Fibroblast of lung (primary cell): ENCODE data around the gene APBB2. TPM values are rescaled to one million over a fixed set of nuclear protein-coding genes. Genes with fewer than 3 reads are reported as not detected.

Source experiments
- DNase-seq, 2 donors: peaks; one replicate each; pipeline versions ENCODE4 v3.0.0 to v3.0.0-alpha.2; 2010; ENCODE audit warnings: low read depth in 2 of 2
- H2AFZ ChIP-seq: 2 replicates; pipeline ENCODE4 v1.5.1; 2012; ENCODE audit warnings: low read length, control low read depth, inconsistent platforms
- H3K27ac ChIP-seq: 2 replicates; pipeline ENCODE4 v1.5.1; 2011; ENCODE audit warnings: low read length, control low read depth; ENCODE audit not compliant: insufficient read depth
- H3K27me3 ChIP-seq: 2 replicates; pipeline ENCODE4 v1.5.1; 2011; ENCODE audit warnings: mild to moderate bottlenecking, low read length; ENCODE audit not compliant: control insufficient read depth, insufficient read depth
- H3K36me3 ChIP-seq: 2 replicates; pipeline ENCODE4 v1.5.1; 2011; ENCODE audit warnings: low read length; ENCODE audit not compliant: control insufficient read depth, insufficient read depth
- H3K4me1 ChIP-seq: 2 replicates; pipeline ENCODE4 v1.5.1; 2011; ENCODE audit warnings: low read length; ENCODE audit not compliant: control insufficient read depth, insufficient read depth; ENCODE audit errors: extremely low read depth
- H3K4me2 ChIP-seq: 2 replicates; pipeline ENCODE4 v1.5.1; 2011; ENCODE audit warnings: low read length, control low read depth; ENCODE audit not compliant: insufficient read depth; ENCODE audit errors: extremely low read depth
- H3K4me3 ChIP-seq, 4 experiments: fragments of 200-600 bp in 1 of 4; sonication (generic) in 1 of 4; replicated peaks in 1 of 4; 2 replicates each; pipeline ENCODE4 v1.5.1; 2011 to 2016; ENCODE audit warnings: low read length in 4 of 4, low read depth in 3 of 4, mild to moderate bottlenecking in 3 of 4, control low read depth in 2 of 4, inconsistent platforms in 1 of 4, mixed read lengths in 1 of 4; ENCODE audit not compliant: insufficient read depth in 1 of 4; ENCODE audit errors: control extremely low read depth in 1 of 4
- H3K79me2 ChIP-seq: 2 replicates; pipeline ENCODE4 v1.5.1; 2012; ENCODE audit warnings: mild to moderate bottlenecking, low read length, inconsistent platforms; ENCODE audit not compliant: control insufficient read depth, insufficient read depth
- H3K9ac ChIP-seq: 2 replicates; pipeline ENCODE4 v1.5.1; 2011; ENCODE audit warnings: mild to moderate bottlenecking, low read length, control low read depth; ENCODE audit not compliant: insufficient read depth
- H3K9me3 ChIP-seq: 2 replicates; pipeline ENCODE4 v1.5.1; 2012; ENCODE audit warnings: low read depth, low read length; ENCODE audit not compliant: control insufficient read depth, insufficient read depth
- H4K20me1 ChIP-seq: 2 replicates; pipeline ENCODE4 v1.5.1; 2011; ENCODE audit warnings: low read length; ENCODE audit not compliant: control insufficient read depth, insufficient read depth; ENCODE audit errors: extremely low read depth
- CTCF ChIP-seq, 2 donors: IDR thresholded peaks in 1 of 2; conservative IDR thresholded peaks in 1 of 2; 1 replicate in 1 of 2; 2 replicates in 1 of 2; pipeline ENCODE4 v1.5.1; 2011 to 2012; ENCODE audit warnings: low read length in 2 of 2, control low read depth in 1 of 2, inconsistent platforms in 1 of 2, low read depth in 1 of 2, mild to moderate bottlenecking in 1 of 2
- EZH2 ChIP-seq: IDR thresholded peaks from 2 replicates; pipeline ENCODE4 v1.5.1; 2012; ENCODE audit warnings: low read length, control low read depth, mild to moderate bottlenecking; ENCODE audit errors: missing control alignments
- polyA plus RNA-seq, 2 donors: library from polyadenylated mRNA; depleted of rRNA in 1 of 2; stranded (reverse) in 1 of 2; unstranded in 1 of 2; fragments of >200 nt; gene quantifications; 2 replicates each; pipeline ENCODE4 v1.2.1, GENCODE V29; 2011 to 2012; ENCODE audit warnings: missing spikeins in 1 of 2
- total RNA-seq: library from RNA; depleted of rRNA; stranded (reverse); fragments of >200 nt; gene quantifications from 2 replicates; pipeline ENCODE4 v1.2.1, GENCODE V29; 2014

Gene APBB2
- total and polyA plus RNA-seq, 2 donors (not counting 1 experiment from before 2014, with no cell fraction given): 25.1 to 29.8 TPM

DNA sequence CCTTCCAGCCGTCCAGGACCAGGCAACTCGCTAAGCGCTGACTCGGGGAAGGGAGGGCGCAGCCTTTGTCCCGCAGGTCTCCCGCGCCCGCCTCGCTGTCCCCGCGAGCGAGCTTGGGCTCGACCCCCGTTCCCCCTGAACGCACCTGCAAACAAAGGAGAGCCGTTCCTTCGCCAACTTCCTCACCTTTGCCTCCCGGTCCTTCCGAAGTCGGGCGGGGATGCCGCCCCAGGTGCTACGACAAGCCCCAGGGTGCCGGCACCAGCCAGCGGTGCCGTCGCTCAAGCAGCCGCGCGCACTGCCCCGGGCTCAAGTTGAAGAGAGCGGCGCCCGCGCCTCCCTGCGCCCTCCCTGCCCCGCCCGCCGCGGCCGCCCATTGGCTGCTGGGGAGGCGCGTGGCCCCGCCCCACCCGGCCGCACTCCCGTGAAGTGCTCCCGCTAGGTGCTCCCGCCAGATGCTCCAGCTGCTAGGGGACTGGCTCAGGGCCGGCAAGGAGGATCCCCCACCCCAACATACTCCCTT lies 357.4 kb downstream of the APBB2 start:
- peak; percentile 66 to 69 for DNase-seq
- TF ChIP-seq EZH2 (no peak), CTCF (conservative IDR thresholded peaks at IDR 0.05 in 1 of 2, IDR thresholded peaks at IDR 0.05 in 1 of 2; ENCODE audit: low read depth in 1 of 2, low read length in 2 of 2) (no peak)
- H2AFZ ChIP-seq: no peak overlapping the region

DNA sequence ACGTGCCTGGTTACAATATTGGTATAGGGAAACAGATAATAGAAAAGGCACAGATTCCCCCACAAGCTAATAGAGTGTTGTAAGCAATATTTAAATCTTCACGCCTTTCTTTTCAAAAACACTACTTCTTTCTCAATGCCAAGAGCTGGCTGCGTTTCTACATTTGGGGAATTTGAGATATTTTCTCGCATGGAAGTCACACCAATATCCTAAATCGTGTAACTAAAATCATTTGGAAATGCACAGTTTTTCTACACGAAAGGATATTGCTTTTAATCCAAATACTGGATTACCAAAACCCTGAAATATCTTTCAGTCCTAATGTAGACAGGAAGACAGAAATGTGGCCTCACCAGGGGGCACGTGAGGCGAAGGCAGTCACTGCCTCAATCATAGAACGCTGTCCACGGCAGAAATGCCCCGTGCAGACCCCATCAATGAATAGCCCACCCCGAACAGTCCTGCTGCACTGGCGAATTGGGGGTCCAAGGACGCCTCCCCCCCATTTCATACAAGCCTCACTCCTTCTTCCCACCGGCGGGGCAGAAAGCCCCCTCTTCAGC lies 358.0 kb downstream of the APBB2 start:
- H3K4me2 ChIP-seq: peak overlapping the region; percentile 86
- no peaks in the 10 kb centered on the region for H4K20me1 ChIP-seq
- H3K9ac ChIP-seq: no peak overlapping the region
- H3K9me3 ChIP-seq: no peaks in the 10 kb centered on the region
- TF ChIP-seq CTCF (conservative IDR thresholded peaks at IDR 0.05 in 1 of 2, IDR thresholded peaks at IDR 0.05 in 1 of 2; ENCODE audit: low read depth in 1 of 2, low read length in 2 of 2) (no peak), EZH2 (no peak)
- no peak overlapping the region for H2AFZ ChIP-seq
- no peak overlapping the region for H3K27ac ChIP-seq
- peak overlapping the region in 3 of 4 experiments; percentile 20 to 40 (median 40) for H3K4me3 ChIP-seq
- no peak for DNase-seq
- no peaks in the 10 kb centered on the region for H3K36me3 ChIP-seq
- H3K4me1 ChIP-seq: peaks cover 2% of the 10 kb centered on the region
- no peaks in the 10 kb centered on the region for H3K27me3 ChIP-seq
- no peaks in the 10 kb centered on the region for H3K79me2 ChIP-seq

More for the DNA sequence above, 357.4 kb downstream of the APBB2 start:
- H3K4me3 ChIP-seq: peak overlapping the region; percentile 20 to 47 (median 30)
- H3K36me3 ChIP-seq: no peaks in the 10 kb centered on the region
- H3K4me1 ChIP-seq: peaks cover 2% of the 10 kb centered on the region
- no peaks in the 10 kb centered on the region for H3K79me2 ChIP-seq
- H3K4me2 ChIP-seq: peak overlapping the region; percentile 86
- H3K27ac ChIP-seq: no peak overlapping the region
- no peaks in the 10 kb centered on the region for H4K20me1 ChIP-seq
- no peaks in the 10 kb centered on the region for H3K9me3 ChIP-seq
- H3K9ac ChIP-seq: no peak overlapping the region
- no peaks in the 10 kb centered on the region for H3K27me3 ChIP-seq

DNA sequence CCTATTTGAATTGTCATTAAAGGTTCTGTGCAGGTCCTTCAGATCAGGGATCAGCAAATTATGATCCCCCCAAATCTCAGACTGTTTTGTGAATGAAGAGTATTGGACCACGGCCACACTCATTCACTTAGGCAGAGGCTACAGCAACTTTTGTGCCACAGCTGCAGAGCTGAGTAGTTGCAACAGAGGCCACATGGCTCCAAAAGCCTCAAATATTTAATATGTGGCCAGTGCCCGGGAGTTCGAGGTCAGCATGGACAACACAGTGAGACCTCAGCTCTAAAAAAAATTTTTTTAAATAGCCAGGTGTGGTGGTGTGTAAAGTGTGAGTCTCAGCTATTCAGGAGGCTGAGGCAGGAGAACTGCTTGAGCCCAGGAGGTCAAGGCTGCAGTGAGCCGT lies 363.8 kb downstream of the APBB2 start:
- H3K79me2 ChIP-seq: no peaks in the 10 kb centered on the region
- no peaks in the 10 kb centered on the region for H3K27me3 ChIP-seq
- H3K4me2 ChIP-seq: no peak overlapping the region
- H2AFZ ChIP-seq: no peak overlapping the region
- H3K9ac ChIP-seq: no peak overlapping the region
- H3K4me3 ChIP-seq: no peak overlapping the region
- H3K9me3 ChIP-seq: no peaks in the 10 kb centered on the region
- H3K4me1 ChIP-seq: no peaks in the 10 kb centered on the region
- no peak for DNase-seq
- TF ChIP-seq EZH2: no peak
- TF ChIP-seq CTCF (conservative IDR thresholded peaks at IDR 0.05 in 1 of 2, IDR thresholded peaks at IDR 0.05 in 1 of 2; ENCODE audit: low read depth in 1 of 2, low read length in 2 of 2): no peak
- no peak overlapping the region for H3K27ac ChIP-seq
- no peaks in the 10 kb centered on the region for H4K20me1 ChIP-seq
- H3K36me3 ChIP-seq: no peaks in the 10 kb centered on the region
